HG02852 (cell line): ENCODE results near the gene APRT.
"Not testable (repeated sequence)": the region's sequence is repeated elsewhere in the genome, so short reads cannot be mapped to it uniquely, and the experiment has no call there.

ENCODE experiments used
- ATAC-seq: cut with Tn5 transposase; IDR thresholded peaks from one replicate; pipeline ENCODE4 v1.9.1; 2021; ENCODE audit warnings: mild to moderate bottlenecking, moderate library complexity; ENCODE audit not compliant: unreplicated experiment

APRT gene

DNA sequence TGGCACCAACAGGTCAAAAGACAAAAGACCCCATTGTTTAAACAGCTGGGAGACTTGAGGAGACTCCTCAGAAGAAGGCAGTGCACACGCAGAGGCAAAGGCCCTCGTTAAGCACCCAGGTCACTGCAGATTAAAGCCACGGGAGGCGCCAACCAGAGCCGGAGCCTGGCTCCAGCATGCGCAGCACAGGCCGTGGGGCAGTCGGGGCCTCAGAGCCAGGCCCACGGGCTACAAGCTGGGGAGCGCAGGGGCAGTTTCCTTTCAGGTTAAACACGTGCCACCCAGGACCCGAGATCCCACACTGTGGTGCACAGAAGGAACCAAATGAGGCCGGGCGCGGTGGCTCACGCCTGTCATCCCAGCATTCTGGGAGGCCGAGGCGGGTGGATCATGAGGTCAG is 35.9 kb downstream of the APRT start:
- ATAC-seq, result no peak

DNA sequence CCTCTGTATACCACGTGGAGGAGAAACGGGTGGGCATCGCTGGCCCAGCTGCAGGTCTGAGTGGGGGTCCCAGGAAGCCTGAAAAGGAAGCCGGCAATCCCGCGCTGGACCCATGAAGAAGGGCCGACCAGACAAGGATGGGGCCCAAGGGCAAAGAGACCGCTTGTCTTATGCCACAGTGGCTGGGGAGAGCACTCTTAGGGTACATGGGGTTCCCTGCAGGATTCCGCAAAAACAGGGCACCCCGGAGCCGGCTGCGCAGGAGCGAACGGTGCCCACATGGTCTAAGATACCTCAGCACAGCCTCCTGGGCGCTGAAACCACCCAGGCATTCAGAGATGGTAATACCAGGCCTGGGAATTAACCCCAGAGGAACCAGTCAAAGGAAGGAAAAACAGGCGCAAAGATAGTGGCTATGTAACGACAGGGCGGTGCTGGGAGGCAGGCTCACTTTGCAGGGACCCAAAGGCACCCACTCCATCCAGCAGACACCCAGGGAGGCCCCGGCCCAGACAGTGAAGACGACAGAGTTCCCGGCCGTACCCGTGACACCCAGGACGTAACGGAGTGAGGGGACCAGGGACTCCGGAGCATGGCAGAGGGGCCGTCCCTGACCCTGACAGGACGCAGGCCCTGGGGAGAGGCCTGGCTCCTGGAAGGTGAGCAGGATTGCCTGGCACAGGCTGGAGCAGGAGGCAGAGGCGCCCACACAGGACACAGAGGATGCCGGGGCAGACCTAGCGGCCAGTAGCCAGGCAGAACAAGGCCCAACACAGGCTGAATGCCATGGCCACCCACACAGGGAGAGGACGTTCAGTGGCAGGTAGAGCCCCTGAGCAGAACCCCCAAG is 37.0 kb downstream of the APRT start:
- ATAC-seq, result no peak

DNA sequence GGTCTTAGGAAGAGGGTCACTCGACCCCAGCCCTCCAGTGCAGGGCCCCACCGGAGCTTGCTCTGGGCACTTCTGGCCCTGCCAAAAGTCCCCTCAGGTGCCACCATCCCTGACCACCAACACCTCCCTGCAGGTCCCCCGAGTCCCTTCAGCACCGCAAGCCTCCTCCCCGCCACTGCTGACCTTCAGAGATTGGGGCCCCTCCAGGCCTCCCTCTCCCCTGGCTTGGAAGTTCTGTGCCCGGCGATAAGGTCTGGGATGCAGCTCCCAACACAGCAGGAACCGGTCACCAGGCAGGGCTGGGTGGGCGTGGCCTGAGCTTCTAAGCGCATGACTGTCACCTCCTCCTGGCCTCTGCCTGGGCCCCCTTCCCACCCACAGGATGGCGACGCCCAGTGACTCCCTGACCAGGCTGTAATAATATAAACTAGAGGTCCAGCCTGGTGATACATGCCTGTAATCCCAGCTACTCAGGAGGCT is 37.9 kb downstream of the APRT start:
- no peak for ATAC-seq

DNA sequence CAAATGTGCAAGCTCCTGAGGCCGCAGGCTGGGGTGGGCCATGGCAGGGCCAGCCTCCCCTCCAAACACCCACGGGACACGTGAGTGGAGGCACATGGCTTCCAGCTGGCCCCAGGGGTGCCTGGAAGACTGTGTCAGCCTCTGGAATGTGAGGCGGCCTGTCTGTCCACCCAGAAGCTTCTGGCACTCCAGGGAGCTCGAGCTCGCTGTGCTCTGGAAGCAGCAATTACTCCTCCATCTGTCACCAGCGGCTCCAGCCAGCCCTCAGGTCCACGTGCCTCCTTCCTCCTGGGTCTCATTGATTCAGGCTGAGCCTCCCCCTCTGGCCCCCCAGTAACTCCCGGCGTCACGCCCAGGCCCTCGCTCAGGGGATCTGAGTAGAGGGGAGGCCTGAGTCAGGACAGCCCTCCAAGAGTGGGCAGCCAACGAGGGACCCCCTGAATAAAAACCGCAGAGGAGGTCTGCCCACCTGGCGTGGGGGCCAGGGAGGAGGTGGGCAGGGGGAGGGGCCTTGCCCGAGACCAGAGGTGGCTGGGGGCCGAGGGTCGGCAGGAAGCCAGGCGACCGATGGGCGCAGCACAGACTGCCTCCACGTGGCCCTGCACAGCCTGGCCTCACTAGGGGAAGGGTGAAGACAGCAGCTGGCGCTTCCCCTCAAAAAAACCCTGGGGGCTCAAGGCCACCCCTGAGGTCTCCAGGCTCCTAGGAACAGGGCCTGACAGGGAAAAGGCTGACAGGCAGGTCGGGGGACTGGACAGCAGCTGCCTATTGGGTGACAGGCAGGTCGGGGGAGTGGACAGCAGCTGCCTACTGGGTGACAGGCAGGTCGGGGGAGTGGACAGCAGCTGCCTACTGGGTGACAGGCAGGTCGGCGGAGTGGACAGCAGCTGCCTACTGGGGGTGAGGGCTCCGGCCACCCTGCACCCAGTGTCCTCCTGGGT is 38.6 kb downstream of the APRT start:
- no peak for ATAC-seq

DNA sequence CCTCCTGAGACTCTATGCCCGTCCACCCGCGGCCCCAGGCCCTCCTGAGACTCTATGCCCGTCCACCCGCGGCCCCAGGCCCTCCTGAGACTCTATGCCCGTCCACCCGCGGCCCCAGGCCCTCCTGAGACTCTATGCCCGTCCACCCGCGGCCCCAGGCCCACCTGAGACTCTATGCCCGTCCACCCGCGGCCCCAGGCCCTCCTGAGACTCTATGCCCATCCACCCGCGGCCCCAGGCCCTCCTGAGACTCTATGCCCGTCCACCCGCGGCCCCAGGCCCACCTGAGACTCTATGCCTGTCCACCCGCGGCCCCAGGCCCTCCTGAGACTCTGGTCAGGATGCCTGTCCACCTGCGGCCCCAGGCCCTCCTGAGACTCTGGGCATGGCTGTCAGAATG is 39.9 kb downstream of the APRT start:
- ATAC-seq, result not testable (repeated sequence)

DNA sequence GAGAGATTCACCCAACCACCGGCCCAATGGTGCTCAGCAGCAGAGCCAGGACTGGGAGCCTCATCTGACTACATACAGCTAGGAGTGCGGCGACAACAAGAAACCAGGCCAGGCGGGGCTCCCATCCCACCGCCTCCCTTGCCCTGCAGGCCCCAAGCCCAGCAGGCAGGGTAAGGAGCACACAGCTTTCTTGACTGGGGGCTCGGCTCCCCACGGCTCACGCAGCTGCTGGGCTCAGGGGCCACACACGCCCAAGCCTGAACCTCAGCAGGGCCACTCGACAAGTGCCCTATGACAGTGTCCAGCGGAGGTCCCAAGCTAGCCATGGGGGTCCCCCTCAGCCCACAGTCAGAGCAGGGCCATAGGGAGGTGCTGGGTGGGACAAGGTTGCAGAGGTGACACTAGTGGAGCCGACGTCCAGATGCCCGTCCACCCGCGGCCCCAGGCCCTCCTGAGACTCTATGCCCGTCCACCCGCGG is 40.4 kb downstream of the APRT start:
- no peak for ATAC-seq

DNA sequence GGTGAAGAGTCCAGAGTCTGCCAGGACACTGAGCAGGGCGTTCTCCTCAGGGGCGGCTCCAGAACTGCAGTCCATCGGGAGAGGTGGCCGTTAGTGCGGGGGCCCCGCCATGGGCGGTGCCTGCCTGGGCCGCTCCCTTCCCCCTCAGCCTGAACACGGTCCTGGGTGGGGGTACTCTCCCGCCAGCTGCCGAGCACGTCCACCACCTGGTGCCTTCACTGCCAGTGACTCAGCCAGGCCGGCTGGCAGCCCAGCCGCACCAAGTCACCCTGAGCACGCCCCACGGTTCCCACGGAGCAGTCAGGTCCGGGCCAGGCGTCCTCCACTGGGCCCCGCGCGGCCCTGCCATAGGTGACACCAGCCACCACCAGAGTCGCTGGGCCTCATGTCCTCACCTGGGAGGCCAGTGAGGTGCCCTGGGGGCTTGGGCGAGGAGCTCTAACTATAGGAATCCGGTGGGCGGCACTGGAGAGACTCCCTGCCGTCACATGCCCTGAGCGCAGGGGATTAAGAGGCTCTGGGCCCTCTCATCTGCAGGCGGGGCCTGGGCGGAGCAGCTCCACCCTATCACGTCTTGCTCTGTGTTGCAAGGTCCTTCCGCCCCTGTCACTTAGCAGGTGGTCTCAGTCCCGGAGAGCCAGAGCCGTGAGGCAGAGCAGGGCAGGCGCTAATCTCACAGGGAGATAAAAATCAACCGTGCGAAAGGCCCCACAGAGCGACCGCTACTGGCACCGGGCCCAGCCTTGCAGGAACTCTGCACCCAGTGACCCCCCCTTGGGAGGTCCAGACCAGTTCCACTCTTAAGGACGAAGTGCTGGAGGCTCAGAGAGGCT is 41.1 kb downstream of the APRT start:
- ATAC-seq, result no peak

DNA sequence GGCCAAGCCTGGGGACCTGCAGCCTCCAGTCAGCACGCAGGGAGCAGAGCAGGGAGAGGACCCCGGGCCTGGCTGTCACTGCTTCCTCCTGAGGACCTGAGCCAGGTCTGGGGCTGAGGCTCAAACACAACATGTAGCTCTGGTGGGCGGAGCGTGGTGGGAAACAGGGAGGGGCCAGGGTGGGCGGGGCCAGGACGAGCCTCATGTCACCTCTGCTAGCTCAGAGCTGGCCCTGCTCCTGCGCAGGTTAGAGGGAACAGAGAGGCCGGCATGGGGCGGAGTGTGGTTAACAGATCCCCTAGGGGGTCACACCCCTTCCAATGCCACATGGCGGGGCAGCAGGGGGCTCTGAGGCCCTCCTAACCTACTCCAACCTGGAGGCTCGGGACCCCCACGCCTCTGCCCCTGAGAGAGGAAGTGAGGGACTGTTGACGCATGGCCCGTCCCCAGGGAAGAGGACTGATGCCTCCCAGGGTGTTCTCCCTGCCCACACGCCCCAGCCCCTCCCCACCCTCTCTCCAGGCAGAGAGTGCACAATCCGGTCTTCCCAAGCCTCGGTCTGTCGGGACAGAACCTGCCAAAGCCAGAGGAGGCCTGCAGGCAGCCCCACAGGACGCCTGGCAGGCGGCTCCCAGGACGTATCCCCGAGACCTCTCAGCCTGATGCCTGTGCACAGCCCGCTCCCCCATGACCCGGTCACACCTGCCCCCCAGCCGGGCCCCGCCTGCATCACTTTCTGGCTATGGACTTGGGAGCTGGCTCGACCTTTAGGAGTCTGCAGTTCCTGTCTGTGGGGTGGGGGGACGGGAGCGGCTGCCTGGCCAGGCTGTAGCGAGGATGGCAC is 41.9 kb downstream of the APRT start:
- no peak for ATAC-seq

DNA sequence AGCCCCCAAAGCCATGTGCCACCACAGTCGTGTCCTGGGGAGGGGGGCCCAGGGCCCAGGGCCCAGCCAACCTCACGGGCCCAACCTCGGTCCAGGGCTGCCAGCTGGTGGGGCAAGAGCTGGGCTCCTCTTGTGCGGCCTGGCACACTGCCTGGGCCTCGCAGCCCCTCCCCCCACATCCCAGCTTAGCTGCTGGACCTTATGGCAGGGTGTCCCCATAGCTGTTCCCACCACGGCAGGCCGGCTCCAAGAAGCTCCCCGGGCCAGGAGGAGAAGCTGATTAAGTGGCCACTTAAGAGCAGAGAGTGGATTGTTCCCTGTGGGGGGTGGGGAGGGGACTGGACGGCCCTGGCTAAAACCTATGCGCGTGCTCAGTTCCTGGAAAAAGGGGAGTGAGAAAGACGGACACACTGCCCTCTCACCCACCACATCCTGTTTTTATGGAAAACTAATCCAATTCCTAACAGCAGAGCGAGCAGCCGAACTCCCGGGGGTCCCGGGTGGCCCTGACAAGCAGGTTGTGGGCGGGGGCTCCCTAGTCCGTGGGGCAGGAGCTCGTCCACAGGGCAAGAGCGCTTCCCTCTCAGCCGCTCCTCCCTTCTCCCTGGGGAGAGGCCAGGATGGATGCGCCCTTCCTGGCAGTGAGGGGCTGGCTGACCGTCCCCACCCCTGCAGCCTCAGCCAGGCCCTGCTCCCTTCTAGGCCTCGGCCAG is 43.5 kb downstream of the APRT start:
- no peak for ATAC-seq

DNA sequence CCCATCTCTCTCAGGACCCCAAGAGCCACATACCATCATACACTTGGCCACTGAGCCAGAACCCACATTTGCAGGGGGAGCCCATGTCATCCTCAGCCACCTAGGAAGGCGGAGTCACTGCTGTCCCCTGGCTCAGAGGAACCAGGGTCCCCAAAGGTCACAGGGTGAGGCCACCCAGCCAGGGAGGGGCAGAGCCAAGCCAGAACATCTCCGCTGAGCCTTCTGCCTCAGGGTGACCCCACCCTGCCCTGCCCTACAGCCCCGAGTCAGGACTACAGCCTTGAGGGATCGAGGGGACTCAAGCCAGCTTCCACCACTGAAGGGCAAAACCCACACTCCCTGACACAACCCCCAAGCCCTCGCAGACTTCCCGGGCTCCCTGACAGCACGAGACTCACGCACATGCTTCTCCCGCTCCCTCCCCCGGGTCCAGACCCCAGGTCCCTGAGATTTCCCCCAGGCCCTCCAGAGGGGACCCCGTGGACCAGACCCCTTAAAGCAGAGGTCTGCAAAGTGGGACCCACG is 44.1 kb downstream of the APRT start:
- no peak for ATAC-seq

DNA sequence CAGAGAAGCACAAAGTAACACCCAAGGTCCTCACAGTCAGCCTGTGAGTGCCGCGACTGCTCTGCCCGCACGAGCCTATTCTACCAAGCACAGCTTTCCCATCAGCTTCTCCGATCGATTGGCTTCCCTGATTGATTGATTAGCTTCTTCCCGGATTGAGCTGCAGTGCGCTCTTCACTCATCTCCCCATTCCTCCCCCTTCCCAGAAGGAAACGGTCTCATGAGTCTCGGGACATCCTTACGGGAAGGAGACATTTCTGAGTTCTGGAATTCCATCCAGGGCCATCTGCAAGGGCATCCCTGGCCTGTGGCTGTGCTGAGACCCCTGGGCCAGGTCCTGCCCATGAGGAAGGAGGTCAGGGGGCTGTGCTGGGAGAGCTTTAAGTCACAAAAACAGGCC is 44.8 kb downstream of the APRT start:
- no peak for ATAC-seq

DNA sequence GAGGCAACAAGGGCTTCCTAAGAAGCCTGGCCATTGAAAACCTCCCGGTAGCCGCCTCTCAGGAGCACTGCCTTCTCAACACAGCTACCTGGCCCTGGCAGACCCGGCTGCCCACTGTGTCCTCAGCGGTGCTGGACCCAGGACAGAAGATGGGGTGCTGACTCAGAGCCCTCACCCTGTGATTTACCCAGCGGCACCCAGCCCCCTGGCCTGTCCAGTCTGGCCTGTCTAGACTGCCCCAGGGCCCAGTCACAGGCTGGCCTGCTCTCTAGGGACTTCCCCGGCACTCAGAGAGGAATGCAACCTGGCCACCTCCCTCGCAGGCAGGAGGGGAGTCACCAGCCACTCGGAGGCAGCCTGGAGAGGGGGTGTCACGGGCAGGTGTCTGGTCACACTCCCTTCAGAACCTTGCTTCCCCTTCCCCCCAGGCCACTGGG is 46.8 kb downstream of the APRT start:
- ATAC-seq, result no peak

DNA sequence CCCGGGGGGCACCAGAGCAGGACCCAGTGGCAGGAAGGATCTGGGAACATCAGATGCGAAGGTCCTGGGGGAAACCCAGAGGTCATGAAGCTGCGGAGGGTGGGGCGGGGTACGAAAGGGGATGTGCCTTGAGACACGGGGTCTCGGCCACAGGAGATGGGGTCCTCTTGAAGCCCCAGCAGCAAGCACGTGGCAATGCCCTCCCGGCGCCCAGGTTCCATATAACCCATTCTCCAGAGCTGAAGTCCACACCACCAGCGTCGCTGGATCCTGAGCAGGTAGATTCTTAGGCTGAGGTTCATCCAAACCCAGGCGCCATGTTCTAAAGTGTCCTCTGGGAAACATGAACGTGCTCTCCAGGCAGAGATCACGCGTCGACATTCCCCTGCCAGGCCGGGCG is 47.6 kb downstream of the APRT start:
- no peak for ATAC-seq

DNA sequence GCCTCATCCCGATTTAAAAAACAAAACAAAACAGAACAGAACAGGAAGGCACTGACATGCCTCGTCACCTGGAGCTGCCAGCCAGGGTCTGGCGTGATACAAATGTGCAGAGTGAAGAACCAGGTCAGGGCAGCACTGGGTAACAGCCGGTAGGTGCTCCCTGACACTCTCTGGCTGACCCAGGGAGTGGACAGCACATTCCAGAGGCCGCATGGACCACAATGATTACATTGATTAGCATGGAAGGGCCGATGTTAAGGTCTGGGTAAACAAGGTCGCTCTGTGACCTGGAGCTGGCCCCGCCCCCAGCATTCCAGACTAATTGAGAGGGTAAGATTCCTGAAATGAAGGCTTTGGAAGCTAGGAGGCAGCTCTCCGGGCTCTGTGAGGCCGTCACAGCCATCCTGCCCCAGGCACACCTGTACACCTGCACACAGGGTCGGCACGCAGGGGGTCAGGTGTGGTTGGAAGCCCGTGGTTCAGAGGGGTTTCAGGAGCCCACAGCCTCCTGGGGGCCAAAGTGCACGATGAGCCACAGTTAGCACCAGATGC is 48.1 kb downstream of the APRT start:
- no peak for ATAC-seq

DNA sequence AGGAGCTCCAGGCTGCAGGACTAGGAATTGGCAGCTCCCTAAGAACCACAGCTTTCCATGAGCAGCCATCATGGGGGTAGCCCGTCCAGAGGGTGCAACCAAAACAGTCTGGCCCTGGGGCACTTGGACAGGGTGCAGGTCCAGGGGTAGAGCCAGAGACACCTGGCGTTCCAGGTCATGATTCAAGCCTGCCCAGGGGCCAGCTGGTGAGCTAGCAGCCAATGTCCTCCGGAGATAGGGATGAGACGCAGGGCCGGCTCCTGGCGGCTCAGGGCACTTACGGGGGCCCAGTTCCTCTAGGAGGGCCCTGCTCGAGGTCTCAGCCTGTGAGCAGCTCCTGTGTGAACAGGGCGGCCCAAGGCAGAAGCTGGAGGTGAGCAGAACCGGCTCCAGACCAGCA is 48.8 kb downstream of the APRT start:
- no peak for ATAC-seq

DNA sequence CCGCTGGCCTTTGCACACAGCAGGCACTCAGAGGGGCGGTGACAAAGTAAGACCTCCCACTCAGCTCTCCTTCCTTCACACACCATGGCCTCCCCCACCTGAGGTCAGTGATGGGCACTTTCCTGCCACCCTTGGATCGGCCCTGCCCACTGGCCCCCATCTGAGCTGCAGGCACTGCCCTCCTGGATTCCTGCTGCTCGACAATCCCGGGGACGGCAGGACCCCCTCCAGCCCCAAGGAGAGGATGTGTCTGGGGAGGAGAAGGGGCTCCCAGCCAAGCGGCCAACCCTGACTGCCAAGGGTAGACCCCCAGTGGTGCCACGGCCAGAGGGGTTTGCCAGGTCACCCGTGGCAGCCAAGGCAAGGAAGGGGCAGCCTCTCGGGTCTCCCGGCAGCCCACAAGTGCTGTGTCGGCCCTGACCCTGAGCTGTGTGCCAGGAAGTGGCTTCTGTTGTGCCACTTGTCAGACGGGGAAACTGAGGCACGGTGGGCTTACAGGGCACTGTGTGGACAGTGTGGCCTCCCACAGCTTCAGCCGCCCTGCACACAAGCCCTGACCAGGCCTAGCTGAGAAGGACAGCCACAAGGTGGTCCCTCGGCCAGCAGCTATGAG is 49.4 kb downstream of the APRT start:
- ATAC-seq, result no peak

DNA sequence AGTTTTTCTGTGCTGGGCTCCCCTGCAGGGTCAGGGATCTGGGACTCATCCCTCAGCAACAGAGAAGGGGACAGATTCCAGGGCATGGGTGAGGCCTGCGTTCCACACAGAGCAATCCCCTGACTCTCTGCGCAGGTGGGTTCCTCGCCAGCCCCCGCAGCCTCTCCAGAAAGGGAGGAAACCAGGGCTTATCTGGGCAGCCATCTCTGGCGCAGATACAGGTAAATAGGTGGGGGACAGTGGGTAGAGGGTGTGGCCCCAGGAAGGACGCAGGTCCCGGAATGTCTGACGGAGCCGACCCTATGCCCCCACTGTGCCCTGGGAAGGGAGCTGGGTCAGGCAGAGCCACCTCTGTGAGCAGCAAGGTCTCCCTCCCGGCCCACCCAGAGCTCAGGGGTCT is 49.9 kb downstream of the APRT start:
- no peak for ATAC-seq

DNA sequence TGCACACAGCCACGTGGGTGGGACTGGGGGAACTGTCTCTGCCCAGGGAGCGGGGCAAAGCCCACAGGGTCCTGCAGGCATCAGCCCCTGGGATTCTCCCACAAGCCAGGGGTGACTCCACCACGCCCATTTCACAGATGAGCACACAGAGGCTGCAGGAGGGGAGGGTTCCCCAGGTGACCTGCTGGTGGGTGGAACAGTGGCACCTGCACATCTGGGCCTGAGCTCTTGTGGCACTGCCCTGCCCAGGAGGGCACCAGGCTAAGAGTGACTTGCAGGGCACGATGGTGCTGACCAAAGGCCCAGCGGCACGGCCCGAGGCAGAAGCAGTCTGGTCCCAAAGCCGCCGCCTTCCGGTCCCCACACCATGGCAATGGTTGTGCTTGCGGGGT is 50.6 kb downstream of the APRT start:
- no peak for ATAC-seq
